ENCODE results near the gene SLIT1. TPM values are rescaled to one million over a fixed set of nuclear protein-coding genes. Genes with fewer than 3 reads are reported as not detected.

SLIT1 gene
- total and polyA plus RNA-seq, 4 experiments from 2014 or later = 0.05 to 0.32 (median 0.28) TPM; not detected in 1

DNA sequence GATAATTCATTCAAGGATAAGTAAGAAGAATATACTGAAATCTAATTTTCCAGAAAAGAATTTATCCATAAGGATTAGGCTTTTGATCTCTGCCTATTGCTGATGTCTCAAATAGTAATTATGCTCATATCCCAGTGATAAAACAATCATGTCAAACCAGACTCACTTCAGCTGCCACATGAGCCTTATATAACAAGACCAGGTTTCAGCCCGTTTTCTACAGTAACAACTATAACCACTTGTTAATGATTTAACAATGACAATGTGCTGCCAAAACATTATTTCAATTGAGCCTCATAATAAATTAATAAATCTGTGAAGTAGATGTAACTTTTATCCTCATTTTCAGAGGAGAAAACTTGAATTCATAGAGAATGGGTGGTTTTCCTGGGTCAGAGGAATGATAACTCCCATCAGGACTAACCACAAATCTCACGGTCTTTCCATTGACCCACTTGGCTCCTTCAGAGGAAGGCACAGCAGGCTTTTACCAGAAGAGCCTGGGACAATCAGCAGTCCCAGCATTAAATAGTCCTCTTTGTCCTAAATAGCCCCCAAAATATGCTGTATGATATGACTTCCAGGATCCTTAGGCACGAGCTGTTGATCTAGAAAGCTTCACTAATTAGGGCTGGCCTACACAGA lies 42.5 kb upstream of the SLIT1 start:
- Histone ChIP-seq H3K27ac (ENCODE audit: low read depth, low read length) (no peak overlapping the region), H3K27me3 (ENCODE audit: insufficient read depth, low read length) (no peaks in the 10 kb centered on the region), H3K4me1 (ENCODE audit: insufficient read depth, low read length) (no peaks in the 10 kb centered on the region), H3K4me3 (ENCODE audit: low read length in 2 of 2) (no peak overlapping the region), H3K9me3 (ENCODE audit: control insufficient read depth in 1 of 2, low read length in 2 of 2) (no peaks in the 10 kb centered on the region), H3K36me3 (ENCODE audit: insufficient read depth, low read length) (peaks cover 7% of the 10 kb centered on the region)
- DNase-seq = no peak
- H3K27ac Mint-ChIP-seq = no peak overlapping the region
- intact Hi-C loops (cut with micrococcal nuclease) = no loop called here
- H3K27me3 Mint-ChIP-seq = no peaks in the 10 kb centered on the region
- H3K9me3 Mint-ChIP-seq = no peaks in the 10 kb centered on the region
- peaks cover 62 to 65% of the 10 kb centered on the region in 2 donors for H3K36me3 Mint-ChIP-seq
- ChIA-PET CTCF (ENCODE audit: partially characterized antibody) (interaction anchor here (2.2 kb wide), 1 partner anchor 18 kb away, joined by 6 read pairs; no protein-coding TSS in a partner anchor), POLR2A (ENCODE audit: partially characterized antibody) (no interaction called here)
- H3K4me1 Mint-ChIP-seq = peaks cover 0 to 5% (median 0%) of the 10 kb centered on the region in 4 donors
- H3K4me3 Mint-ChIP-seq = no peak overlapping the region

GRCh38 chr10:97226398-97226797 lies 40.6 kb upstream of the SLIT1 start:
- H3K36me3 ChIP-seq (ENCODE audit: insufficient read depth, low read length) = peaks cover 7% of the 10 kb centered on the region
- Mint-ChIP-seq H3K27me3 (no peaks in the 10 kb centered on the region), H3K36me3 (peaks cover 61 to 63% of the 10 kb centered on the region in 2 donors), H3K4me3 (no peak overlapping the region), H3K27ac (no peak overlapping the region), H3K4me1 (peaks cover 0 to 5% (median 0%) of the 10 kb centered on the region in 4 donors), H3K9me3 (no peaks in the 10 kb centered on the region)
- no peaks in the 10 kb centered on the region for H3K9me3 ChIP-seq (ENCODE audit: control insufficient read depth in 1 of 2, low read length in 2 of 2)
- H3K27me3 ChIP-seq (ENCODE audit: insufficient read depth, low read length) = no peaks in the 10 kb centered on the region
- no peak overlapping the region for H3K4me3 ChIP-seq (ENCODE audit: low read length in 2 of 2)
- no peaks in the 10 kb centered on the region for H3K4me1 ChIP-seq (ENCODE audit: insufficient read depth, low read length)
- POLR2A ChIA-PET (ENCODE audit: partially characterized antibody) = no interaction called here
- intact Hi-C loops (cut with micrococcal nuclease) = no loop called here
- no peak overlapping the region for H3K27ac ChIP-seq (ENCODE audit: low read depth, low read length)
- no peak for DNase-seq
- CTCF ChIA-PET (ENCODE audit: partially characterized antibody) = interaction anchor here (1.0 to 24.1 kb wide), 4 partner anchors 8 to 154 kb away, joined by 5 to 422 read pairs (median 7); no protein-coding TSS in a partner anchor

- peaks cover 0 to 5% (median 1%) of the 10 kb centered on the region in 4 donors for H3K4me1 Mint-ChIP-seq
- Histone ChIP-seq H3K4me3 (ENCODE audit: low read length in 2 of 2) (no peak overlapping the region), H3K9me3 (ENCODE audit: control insufficient read depth in 1 of 2, low read length in 2 of 2) (no peaks in the 10 kb centered on the region), H3K36me3 (ENCODE audit: insufficient read depth, low read length) (peaks cover 7% of the 10 kb centered on the region), H3K4me1 (ENCODE audit: insufficient read depth, low read length) (no peaks in the 10 kb centered on the region), H3K27ac (ENCODE audit: low read depth, low read length) (no peak overlapping the region), H3K27me3 (ENCODE audit: insufficient read depth, low read length) (no peaks in the 10 kb centered on the region)
- H3K27me3 Mint-ChIP-seq = no peaks in the 10 kb centered on the region
- H3K9me3 Mint-ChIP-seq = no peaks in the 10 kb centered on the region
- peak overlapping the region in 2 of 7 donors; percentile 5 to 80 for H3K27ac Mint-ChIP-seq
- POLR2A ChIA-PET (ENCODE audit: partially characterized antibody) = no interaction called here
- CTCF ChIA-PET (ENCODE audit: partially characterized antibody) = interaction anchor here (0.8 to 24.1 kb wide), 5 partner anchors 10 to 152 kb away, joined by 3 to 422 read pairs (median 7); no protein-coding TSS in a partner anchor
- peaks cover 52 to 58% of the 10 kb centered on the region in 2 donors for H3K36me3 Mint-ChIP-seq
- intact Hi-C loops (cut with micrococcal nuclease) = no loop called here
- H3K4me3 Mint-ChIP-seq = no peak overlapping the region
- no peak for DNase-seq
These were observed 39.0 kb upstream of the SLIT1 start for GRCh38 chr10:97224483-97225435.

GRCh38 chr10:97222326-97222961 lies 36.7 kb upstream of the SLIT1 start:
- Mint-ChIP-seq H3K9me3 (no peaks in the 10 kb centered on the region), H3K27me3 (no peaks in the 10 kb centered on the region), H3K36me3 (peaks cover 29 to 35% of the 10 kb centered on the region in 2 donors), H3K4me3 (no peak overlapping the region), H3K27ac (peak overlapping the region in 1 of 7 donors; percentile 11), H3K4me1 (peaks cover 6 to 15% (median 7%) of the 10 kb centered on the region in 4 donors)
- ChIA-PET CTCF (ENCODE audit: partially characterized antibody) (interaction anchor here (0.6 to 24.1 kb wide), 2 partner anchors 14 to 21 kb away, joined by 3 to 422 read pairs; no protein-coding TSS in a partner anchor), POLR2A (ENCODE audit: partially characterized antibody) (no interaction called here)
- peaks cover 7% of the 10 kb centered on the region for H3K36me3 ChIP-seq (ENCODE audit: insufficient read depth, low read length)
- H3K4me1 ChIP-seq (ENCODE audit: insufficient read depth, low read length) = no peaks in the 10 kb centered on the region
- H3K4me3 ChIP-seq (ENCODE audit: low read length in 2 of 2) = no peak overlapping the region
- no peaks in the 10 kb centered on the region for H3K27me3 ChIP-seq (ENCODE audit: insufficient read depth, low read length)
- H3K27ac ChIP-seq (ENCODE audit: low read depth, low read length) = no peak overlapping the region
- no peaks in the 10 kb centered on the region for H3K9me3 ChIP-seq (ENCODE audit: control insufficient read depth in 1 of 2, low read length in 2 of 2)
- intact Hi-C loops (cut with micrococcal nuclease) = no loop called here
- no peak for DNase-seq

DNA sequence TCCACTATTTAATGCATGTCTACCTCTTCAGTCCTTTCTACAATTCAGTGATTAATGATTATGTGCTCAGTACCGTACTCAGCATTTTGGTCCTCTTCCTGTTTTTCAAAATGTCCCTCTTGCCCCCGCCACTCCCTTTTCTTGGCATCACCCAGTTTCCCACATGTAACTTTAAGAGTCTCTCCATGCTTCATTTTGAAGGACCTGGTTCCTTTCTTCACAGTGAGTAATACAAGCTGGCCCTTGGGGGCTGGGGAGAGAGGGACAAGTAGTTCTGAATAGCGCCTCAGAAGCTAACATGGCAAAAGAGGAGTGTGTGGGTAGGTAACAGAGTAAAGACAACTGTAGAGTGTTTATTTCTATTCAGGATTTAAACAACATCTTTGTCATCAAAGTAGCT lies 34.6 kb upstream of the SLIT1 start:
- intact Hi-C loops (cut with micrococcal nuclease) = no loop called here
- no peaks in the 10 kb centered on the region for H3K9me3 ChIP-seq (ENCODE audit: control insufficient read depth in 1 of 2, low read length in 2 of 2)

GRCh38 chr10:97217299-97217698 lies 31.5 kb upstream of the SLIT1 start:
- Mint-ChIP-seq H3K4me1 (peaks cover 6 to 10% (median 7%) of the 10 kb centered on the region in 4 donors), H3K9me3 (no peaks in the 10 kb centered on the region), H3K27me3 (no peaks in the 10 kb centered on the region), H3K27ac (no peak overlapping the region), H3K36me3 (peaks cover 0 to 4% of the 10 kb centered on the region in 2 donors), H3K4me3 (no peak overlapping the region)
- ChIA-PET POLR2A (ENCODE audit: partially characterized antibody) (no interaction called here), CTCF (ENCODE audit: partially characterized antibody) (interaction anchor here (1.4 to 24.1 kb wide), 3 partner anchors 16 to 181 kb away, joined by 3 to 422 read pairs (median 25); no protein-coding TSS in a partner anchor)
- intact Hi-C loops (cut with micrococcal nuclease) = no loop called here
- Histone ChIP-seq H3K36me3 (ENCODE audit: insufficient read depth, low read length) (no peaks in the 10 kb centered on the region), H3K9me3 (ENCODE audit: control insufficient read depth in 1 of 2, low read length in 2 of 2) (no peaks in the 10 kb centered on the region), H3K4me3 (ENCODE audit: low read length in 2 of 2) (no peak overlapping the region), H3K27me3 (ENCODE audit: insufficient read depth, low read length) (no peaks in the 10 kb centered on the region), H3K27ac (ENCODE audit: low read depth, low read length) (no peak overlapping the region), H3K4me1 (ENCODE audit: insufficient read depth, low read length) (no peaks in the 10 kb centered on the region)
- DNase-seq = no peak

More for the DNA sequence above, 34.6 kb upstream of the SLIT1 start:
- Mint-ChIP-seq H3K36me3 (peaks cover 12 to 16% of the 10 kb centered on the region in 2 donors), H3K4me1 (peaks cover 6 to 15% (median 7%) of the 10 kb centered on the region in 4 donors), H3K27ac (no peak overlapping the region), H3K9me3 (no peaks in the 10 kb centered on the region), H3K27me3 (no peaks in the 10 kb centered on the region), H3K4me3 (no peak overlapping the region)
- ChIA-PET CTCF (ENCODE audit: partially characterized antibody) (interaction anchor here (0.6 to 24.1 kb wide), 5 partner anchors 13 to 458 kb away, joined by 3 to 422 read pairs (median 6); no protein-coding TSS in a partner anchor), POLR2A (ENCODE audit: partially characterized antibody) (no interaction called here)
- H3K36me3 ChIP-seq (ENCODE audit: insufficient read depth, low read length) = no peaks in the 10 kb centered on the region
- no peak overlapping the region for H3K27ac ChIP-seq (ENCODE audit: low read depth, low read length)
- no peak overlapping the region for H3K4me3 ChIP-seq (ENCODE audit: low read length in 2 of 2)
- H3K4me1 ChIP-seq (ENCODE audit: insufficient read depth, low read length) = no peaks in the 10 kb centered on the region
- no peak for DNase-seq
- no peaks in the 10 kb centered on the region for H3K27me3 ChIP-seq (ENCODE audit: insufficient read depth, low read length)

All from CD4-positive, alpha-beta memory T cell (primary cell).